Measurements from ENCODE around the gene PDCD5.
"Not testable (repeated sequence)": the region's sequence is repeated elsewhere in the genome, so short reads cannot be mapped to it uniquely, and the experiment has no call there.

Gene PDCD5

DNA sequence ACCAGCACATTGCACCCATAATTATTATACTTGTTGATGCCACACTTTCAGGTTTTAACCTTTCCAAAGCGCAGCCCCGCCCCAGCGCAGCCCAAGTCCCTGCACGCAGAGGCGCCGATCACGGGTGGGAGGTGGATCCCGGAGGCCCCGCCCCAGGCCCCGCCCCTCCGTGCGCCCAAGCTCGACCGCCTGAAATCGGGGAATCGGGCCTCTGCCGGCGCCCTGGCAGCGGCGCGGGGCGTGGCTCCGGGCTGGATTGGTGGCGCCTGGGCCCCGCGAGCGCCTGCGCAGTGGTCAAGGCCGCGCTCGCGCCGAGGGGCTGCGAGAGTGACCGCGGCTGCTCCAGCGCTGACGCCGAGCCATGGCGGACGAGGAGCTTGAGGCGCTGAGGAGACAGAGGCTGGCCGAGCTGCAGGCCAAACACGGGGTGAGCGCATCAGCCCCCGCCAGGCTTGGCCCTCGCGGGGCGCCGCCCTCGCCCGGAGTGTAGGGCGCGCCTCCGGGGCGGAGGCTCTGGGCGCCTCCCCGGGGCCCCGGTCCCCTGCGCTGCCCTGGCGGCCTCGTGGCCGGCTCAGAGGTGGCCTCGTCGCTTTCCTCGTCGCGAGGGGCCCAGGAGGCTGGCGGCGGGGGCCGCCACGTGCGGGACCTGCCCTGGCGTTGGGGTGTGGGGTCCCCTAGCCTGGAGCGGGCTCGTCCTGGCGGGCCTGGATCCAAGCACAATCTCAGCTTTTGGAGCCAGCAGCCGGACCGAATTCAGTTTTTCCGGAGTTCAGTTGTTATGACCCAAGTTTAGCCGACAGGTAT is at the start of gene PDCD5:
Gene PDCD5 (plus strand): TSS at position 290 of the 804 bp plus-strand sequence. CDS start 72 bp downstream, at position 362.
- DNase-seq (ENCODE audit: low read depth, low spot score): peak; percentile 95
- TF ChIP-seq, protein P1, sequence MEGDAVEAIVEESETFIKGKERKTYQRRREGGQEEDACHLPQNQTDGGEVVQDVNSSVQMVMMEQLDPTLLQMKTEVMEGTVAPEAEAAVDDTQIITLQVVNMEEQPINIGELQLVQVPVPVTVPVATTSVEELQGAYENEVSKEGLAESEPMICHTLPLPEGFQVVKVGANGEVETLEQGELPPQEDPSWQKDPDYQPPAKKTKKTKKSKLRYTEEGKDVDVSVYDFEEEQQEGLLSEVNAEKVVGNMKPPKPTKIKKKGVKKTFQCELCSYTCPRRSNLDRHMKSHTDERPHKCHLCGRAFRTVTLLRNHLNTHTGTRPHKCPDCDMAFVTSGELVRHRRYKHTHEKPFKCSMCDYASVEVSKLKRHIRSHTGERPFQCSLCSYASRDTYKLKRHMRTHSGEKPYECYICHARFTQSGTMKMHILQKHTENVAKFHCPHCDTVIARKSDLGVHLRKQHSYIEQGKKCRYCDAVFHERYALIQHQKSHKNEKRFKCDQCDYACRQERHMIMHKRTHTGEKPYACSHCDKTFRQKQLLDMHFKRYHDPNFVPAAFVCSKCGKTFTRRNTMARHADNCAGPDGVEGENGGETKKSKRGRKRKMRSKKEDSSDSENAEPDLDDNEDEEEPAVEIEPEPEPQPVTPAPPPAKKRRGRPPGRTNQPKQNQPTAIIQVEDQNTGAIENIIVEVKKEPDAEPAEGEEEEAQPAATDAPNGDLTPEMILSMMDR (IDR thresholded peaks at IDR 0.05; ENCODE audit: low read depth, low read length): no peak
- in situ Hi-C loops (cut with HindIII; ENCODE audit: low sequenced_read_pairs): no loop called here
- H3K4me3 ChIP-seq (ENCODE audit: low read depth, low read length): peak within 1 kb of the TSS; percentile 80

DNA sequence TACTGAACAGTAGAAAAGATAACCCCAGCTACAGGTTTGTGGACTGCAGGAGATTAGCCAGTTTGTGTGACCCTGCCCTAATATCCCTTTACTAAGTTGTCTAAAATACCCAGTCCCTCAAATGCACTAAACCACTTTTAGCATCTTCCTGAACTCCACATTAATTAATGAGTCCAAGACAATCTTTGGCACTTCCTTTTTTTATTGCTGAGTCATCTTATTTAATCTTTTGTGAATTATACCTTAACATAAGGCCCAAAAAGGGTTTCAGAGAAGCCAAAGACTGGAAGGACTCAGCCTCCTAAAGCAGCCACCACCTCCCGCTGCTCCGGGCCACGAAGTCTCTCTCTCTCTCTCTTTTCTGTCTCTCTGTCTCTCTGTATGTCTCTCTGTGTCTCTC is 48.8 kb upstream of the PDCD5 start:
- in situ Hi-C loops (cut with HindIII; ENCODE audit: low sequenced_read_pairs): no loop called here
- TF ChIP-seq, protein P1 (IDR thresholded peaks at IDR 0.05; ENCODE audit: low read depth, low read length): no peak
- H3K4me3 ChIP-seq (ENCODE audit: low read depth, low read length): no peak overlapping the region
- DNase-seq (ENCODE audit: low read depth, low spot score): no peak

DNA sequence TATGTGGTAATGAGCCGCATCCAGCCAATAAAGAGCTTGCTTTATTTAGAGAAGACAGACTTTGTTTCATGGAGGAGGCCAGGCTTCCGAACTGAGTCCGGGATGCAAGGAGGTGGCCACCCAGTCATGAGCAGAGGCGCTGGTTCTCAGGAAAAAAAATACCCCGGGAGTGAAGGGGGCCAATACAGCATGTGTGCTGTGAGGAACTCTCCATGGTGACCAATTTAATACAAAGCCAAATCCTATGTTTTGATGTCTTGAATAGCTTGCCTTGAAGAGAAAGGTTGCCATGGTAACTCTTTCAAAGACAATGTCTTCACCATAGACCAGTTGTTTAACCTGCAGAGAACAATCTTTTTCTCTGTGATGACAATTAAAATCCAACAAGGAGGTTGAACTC is 43.4 kb upstream of the PDCD5 start:
- in situ Hi-C loops (cut with HindIII; ENCODE audit: low sequenced_read_pairs): no loop called here
- TF ChIP-seq, protein P1 (IDR thresholded peaks at IDR 0.05; ENCODE audit: low read depth, low read length): no peak
- no peak for DNase-seq (ENCODE audit: low read depth, low spot score)

DNA sequence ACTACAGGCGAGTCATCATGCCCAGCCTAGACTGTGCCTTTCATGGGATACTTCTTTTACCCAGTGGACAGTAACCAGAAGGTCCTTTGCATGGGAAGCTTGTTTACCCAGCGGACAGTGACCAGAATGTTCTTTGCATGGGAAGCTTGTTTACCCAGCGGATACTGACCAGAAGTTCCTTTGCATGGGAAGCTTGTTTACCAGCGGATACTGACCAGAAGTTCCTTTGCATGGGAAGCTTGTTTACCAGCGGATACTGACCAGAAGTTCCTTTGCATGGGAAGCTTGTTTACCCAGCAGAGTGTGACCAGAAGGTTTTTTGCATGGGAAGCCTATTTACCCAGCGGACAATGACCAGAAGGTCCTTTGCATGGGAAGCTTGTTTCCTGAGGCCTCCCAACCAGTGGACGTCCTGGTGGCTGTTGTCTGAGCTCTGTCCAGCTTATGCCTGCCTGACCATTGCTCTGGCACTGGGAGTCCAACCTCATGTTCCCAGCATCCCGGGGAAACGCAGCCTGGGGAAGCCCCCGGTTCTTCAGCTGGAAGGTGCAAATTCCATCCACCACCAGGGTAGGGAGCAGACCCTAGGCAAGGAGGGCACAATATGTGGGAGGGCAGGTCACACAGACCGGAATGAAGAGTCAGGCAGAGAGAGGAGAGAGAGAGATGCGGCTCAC is 41.6 kb upstream of the PDCD5 start:
- TF ChIP-seq, protein P1 (IDR thresholded peaks at IDR 0.05; ENCODE audit: low read depth, low read length): no peak
- H3K4me3 ChIP-seq (ENCODE audit: low read depth, low read length): no peak overlapping the region
- in situ Hi-C loops (cut with HindIII; ENCODE audit: low sequenced_read_pairs): no loop called here
- DNase-seq (ENCODE audit: low read depth, low spot score): no peak

More for the DNA sequence above, 43.4 kb upstream of the PDCD5 start:
- H3K4me3 ChIP-seq (ENCODE audit: low read depth, low read length): no peak overlapping the region

- in situ Hi-C loops (cut with HindIII; ENCODE audit: low sequenced_read_pairs): no loop called here
- DNase-seq (ENCODE audit: low read depth, low spot score): no peak
- H3K4me3 ChIP-seq (ENCODE audit: low read depth, low read length): no peak overlapping the region
- TF ChIP-seq, protein P1 (IDR thresholded peaks at IDR 0.05; ENCODE audit: low read depth, low read length): no peak
These were observed 40.4 kb upstream of the PDCD5 start for GRCh38 chr19:32540621-32541020.

GRCh38 chr19:32541376-32541775 is 39.6 kb upstream of the PDCD5 start:
- DNase-seq (ENCODE audit: low read depth, low spot score); in situ Hi-C loops (cut with HindIII; ENCODE audit: low sequenced_read_pairs): not testable (repeated sequence)

More at GRCh38 chr19:32541376-32541775, 39.6 kb upstream of the PDCD5 start:
- H3K4me3 ChIP-seq (ENCODE audit: low read depth, low read length): not testable (repeated sequence)
